Measurements from ENCODE around the gene IQGAP1.

DNA sequence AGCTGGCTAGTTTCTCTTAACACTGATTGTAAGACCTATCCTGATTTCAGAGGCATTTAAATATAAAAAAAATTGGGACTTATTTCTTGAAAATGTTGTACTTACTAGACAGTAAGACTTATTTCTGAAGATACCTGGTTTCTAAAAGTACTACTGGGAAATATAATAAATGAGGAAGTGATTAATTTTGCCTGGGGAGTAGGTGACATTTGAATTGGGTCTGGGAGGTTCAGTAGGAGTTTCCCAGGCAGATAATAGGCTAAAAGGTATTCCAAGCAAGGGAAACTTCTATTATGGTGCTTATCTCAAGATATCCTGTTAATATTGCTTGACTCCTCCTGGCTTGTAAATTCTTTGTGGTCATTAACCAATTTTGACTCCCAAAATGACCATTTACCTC lies 6.5 kb upstream of the IQGAP1 start:
- TF ChIP-seq, protein P1, sequence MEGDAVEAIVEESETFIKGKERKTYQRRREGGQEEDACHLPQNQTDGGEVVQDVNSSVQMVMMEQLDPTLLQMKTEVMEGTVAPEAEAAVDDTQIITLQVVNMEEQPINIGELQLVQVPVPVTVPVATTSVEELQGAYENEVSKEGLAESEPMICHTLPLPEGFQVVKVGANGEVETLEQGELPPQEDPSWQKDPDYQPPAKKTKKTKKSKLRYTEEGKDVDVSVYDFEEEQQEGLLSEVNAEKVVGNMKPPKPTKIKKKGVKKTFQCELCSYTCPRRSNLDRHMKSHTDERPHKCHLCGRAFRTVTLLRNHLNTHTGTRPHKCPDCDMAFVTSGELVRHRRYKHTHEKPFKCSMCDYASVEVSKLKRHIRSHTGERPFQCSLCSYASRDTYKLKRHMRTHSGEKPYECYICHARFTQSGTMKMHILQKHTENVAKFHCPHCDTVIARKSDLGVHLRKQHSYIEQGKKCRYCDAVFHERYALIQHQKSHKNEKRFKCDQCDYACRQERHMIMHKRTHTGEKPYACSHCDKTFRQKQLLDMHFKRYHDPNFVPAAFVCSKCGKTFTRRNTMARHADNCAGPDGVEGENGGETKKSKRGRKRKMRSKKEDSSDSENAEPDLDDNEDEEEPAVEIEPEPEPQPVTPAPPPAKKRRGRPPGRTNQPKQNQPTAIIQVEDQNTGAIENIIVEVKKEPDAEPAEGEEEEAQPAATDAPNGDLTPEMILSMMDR (tag by site-specific recombination; IDR thresholded peaks at IDR 0.05): no peak
- TF ChIP-seq KLF7 (tag by site-specific recombination; IDR thresholded peaks at IDR 0.05; ENCODE audit: borderline replicate concordance) (no peak), ZSCAN30 (tag by site-specific recombination; IDR thresholded peaks at IDR 0.05) (no peak), ZNF768 (tag by site-specific recombination; IDR thresholded peaks at IDR 0.05) (no peak), SALL2 (tag by site-specific recombination; IDR thresholded peaks at IDR 0.05; ENCODE audit: borderline replicate concordance) (no peak), HOXC10 (CRISPR knock-in tag; IDR thresholded peaks at IDR 0.05) (no peak), ZNF133 (tag by site-specific recombination; IDR thresholded peaks at IDR 0.05) (no peak), TRIM28 (IDR thresholded peaks at IDR 0.05; ENCODE audit: borderline replicate concordance, low read length) (no peak), ZNF140 (tag by site-specific recombination; IDR thresholded peaks at IDR 0.05) (no peak), ZNF266 (tag by site-specific recombination; IDR thresholded peaks at IDR 0.05; ENCODE audit: low read depth) (no peak)

Measured in HEK293 (cell line).